Caco-2 (cell line): ENCODE results near the gene BLTP2. TPM values are rescaled to one million over a fixed set of nuclear protein-coding genes. Genes with fewer than 3 reads are reported as not detected.

Experiments used
- BruUV-seq: library from RNA; stranded (reverse); fragments of 400-500 nt; replicated peaks from 2 replicates; lab custom pipeline; 2021; lab: Mats Ljungman, UMichigan
- CTCF ChIA-PET: fragments of 300-600 bp; sonication (Branson Sonifier 250); formaldehyde crosslinking; loops from one replicate; lab custom pipeline; 2022; ENCODE audit warnings: antibody characterized with exemption; lab: Charles Lee
- POLR2A ChIA-PET: fragments of 300-600 bp; sonication (Branson Sonifier 250); formaldehyde crosslinking; loops from one replicate; lab custom pipeline; 2022; ENCODE audit warnings: antibody characterized with exemption; lab: Charles Lee
- DNase-seq, 2 experiments: peaks; one replicate each; pipeline versions ENCODE4 v3.0.0 to v3.0.0-alpha.2; 2020 to 2022
- H3K27me3 ChIP-seq: replicated peaks from 2 replicates; pipeline ENCODE4 v1.6.0; 2011; ENCODE audit warnings: low read length; ENCODE audit not compliant: control insufficient read depth, insufficient read depth
- H3K36me3 ChIP-seq: 2 replicates; pipeline ENCODE4 v1.5.1; 2011; ENCODE audit warnings: low read length; ENCODE audit not compliant: control insufficient read depth, insufficient read depth
- H3K4me1 ChIP-seq: fragments of 250-450 bp; sonication (Bioruptor Pico); 2 replicates; pipeline ENCODE4 v1.5.1; 2020; ENCODE audit warnings: mild to moderate bottlenecking
- H3K4me3 ChIP-seq: 2 replicates; pipeline ENCODE4 v1.5.1; 2011; ENCODE audit warnings: low read depth, mild to moderate bottlenecking, control low read depth, low read length
- H3K9me3 ChIP-seq: fragments of 250-450 bp; sonication (Bioruptor Pico); 2 replicates; pipeline ENCODE4 v1.5.1; 2020; ENCODE audit warnings: mild to moderate bottlenecking, moderate library complexity
- H3K27ac Mint-ChIP-seq: one replicate; pipeline ENCODE4 v1.8.0; 2022; ENCODE audit warnings: mixed read lengths; ENCODE audit not compliant: unreplicated experiment
- H3K27me3 Mint-ChIP-seq: one replicate; pipeline ENCODE4 v1.8.0; 2022; ENCODE audit warnings: mixed read lengths; ENCODE audit not compliant: insufficient read depth, unreplicated experiment
- H3K36me3 Mint-ChIP-seq: one replicate; pipeline ENCODE4 v1.8.0; 2022; ENCODE audit warnings: mild to moderate bottlenecking, mixed read lengths; ENCODE audit not compliant: insufficient read depth, unreplicated experiment
- H3K4me1 Mint-ChIP-seq: one replicate; pipeline ENCODE4 v1.8.0; 2022; ENCODE audit warnings: low read depth, mixed read lengths; ENCODE audit not compliant: unreplicated experiment
- H3K4me3 Mint-ChIP-seq: one replicate; pipeline ENCODE4 v1.8.0; 2022; ENCODE audit warnings: mild to moderate bottlenecking, moderate library complexity, mixed read lengths; ENCODE audit not compliant: unreplicated experiment
- H3K9me3 Mint-ChIP-seq: one replicate; pipeline ENCODE4 v1.8.0; 2022; ENCODE audit warnings: mixed read lengths; ENCODE audit not compliant: unreplicated experiment
- CTCF ChIP-seq, 2 experiments: fragments of 200-600 bp in 1 of 2; IDR thresholded peaks; 1 replicate in 1 of 2; 2 replicates in 1 of 2; pipeline versions ENCODE4 v1.5.1 to v1.8.0; 2011 to 2022; ENCODE audit warnings: antibody characterized with exemption in 1 of 2, control low read depth in 1 of 2, inconsistent platforms in 1 of 2, low read depth in 1 of 2, low read length in 1 of 2, mild to moderate bottlenecking in 1 of 2, moderate library complexity in 1 of 2; ENCODE audit not compliant: insufficient read depth in 1 of 2, severe bottlenecking in 1 of 2, unreplicated experiment in 1 of 2
- intact Hi-C: fragments of 100-400 bp; cut with micrococcal nuclease; formaldehyde crosslinking; loops from one replicate; pipeline ENCODE4 v1.10.0; 2022; ENCODE audit not compliant: unreplicated experiment
- total RNA-seq: library from RNA; stranded (reverse); gene quantifications from 2 replicates; pipeline ENCODE4 v1.2.3, GENCODE V29; 2022

BLTP2 gene
- total RNA-seq, 1 experiment from 2014 or later, result 154 TPM

GRCh38 chr17:28657756-28658155 lies 12.8 kb upstream of the BLTP2 start:
- H3K36me3 ChIP-seq, result peaks cover 2% of the 10 kb centered on the region; the same call in 1 of the 2 replicates
- peaks cover 10% of the 10 kb centered on the region; the same call in 1 of the 2 replicates for H3K4me1 ChIP-seq
- H3K4me3 ChIP-seq, result no peak overlapping the region
- peaks cover 78% of the 10 kb centered on the region for H3K36me3 Mint-ChIP-seq
- H3K27me3 ChIP-seq, result no peaks in the 10 kb centered on the region
- POLR2A ChIA-PET, result interaction anchor here (0.7 kb wide), 1 partner anchor 14 kb away, joined by 4 read pairs; no protein-coding TSS in a partner anchor
- no peak overlapping the region for H3K27ac Mint-ChIP-seq
- no peak overlapping the region for H3K4me3 Mint-ChIP-seq
- CTCF ChIA-PET, result no interaction called here
- no peaks in the 10 kb centered on the region for H3K27me3 Mint-ChIP-seq
- H3K9me3 ChIP-seq, result no peaks in the 10 kb centered on the region
- peaks cover 8% of the 10 kb centered on the region for H3K4me1 Mint-ChIP-seq
- no peak for DNase-seq
- no peaks in the 10 kb centered on the region for H3K9me3 Mint-ChIP-seq
- no peak for TF ChIP-seq CTCF (IDR thresholded peaks at IDR 0.05; ENCODE audit: insufficient read depth in 1 of 2, low read depth in 1 of 2, low read length in 1 of 2, severe bottlenecking in 1 of 2, unreplicated experiment in 1 of 2)
- intact Hi-C loops, result no loop called here
- BruUV-seq, result no TSS peak

GRCh38 chr17:28655160-28655559 lies 10.2 kb upstream of the BLTP2 start:
- no TSS peak for BruUV-seq
- H3K4me1 ChIP-seq, result no peaks in the 10 kb centered on the region; the same call in 1 of the 2 replicates
- H3K36me3 Mint-ChIP-seq, result peaks cover 59% of the 10 kb centered on the region
- H3K4me1 Mint-ChIP-seq, result no peaks in the 10 kb centered on the region
- H3K27me3 ChIP-seq, result no peaks in the 10 kb centered on the region
- no peak for TF ChIP-seq CTCF (IDR thresholded peaks at IDR 0.05; ENCODE audit: insufficient read depth in 1 of 2, low read depth in 1 of 2, low read length in 1 of 2, severe bottlenecking in 1 of 2, unreplicated experiment in 1 of 2)
- ChIA-PET POLR2A (no interaction called here), CTCF (no interaction called here)
- no peak overlapping the region for H3K4me3 ChIP-seq
- H3K36me3 ChIP-seq, result peaks cover 2% of the 10 kb centered on the region; the same call in 1 of the 2 replicates
- H3K27me3 Mint-ChIP-seq, result no peaks in the 10 kb centered on the region
- intact Hi-C loops, result no loop called here
- peak in 1 of 2 experiments; percentile 24 for DNase-seq
- H3K4me3 Mint-ChIP-seq, result no peak overlapping the region
- no peak overlapping the region for H3K27ac Mint-ChIP-seq
- H3K9me3 Mint-ChIP-seq, result no peaks in the 10 kb centered on the region
- H3K9me3 ChIP-seq, result no peaks in the 10 kb centered on the region

GRCh38 chr17:28648698-28649097 lies 3.7 kb upstream of the BLTP2 start:
- H3K9me3 ChIP-seq, result no peaks in the 10 kb centered on the region
- no peaks in the 10 kb centered on the region for H3K36me3 ChIP-seq
- H3K4me1 Mint-ChIP-seq, result peaks cover 16% of the 10 kb centered on the region
- intact Hi-C loops, result loop anchor here (10.0 kb wide), 1 partner anchor 54 kb away; the partner anchor contains the start of gene SPAG5
- peaks cover 54% of the 10 kb centered on the region for H3K36me3 Mint-ChIP-seq
- no peaks in the 10 kb centered on the region for H3K27me3 ChIP-seq
- H3K27ac Mint-ChIP-seq, result no peak overlapping the region
- H3K4me3 Mint-ChIP-seq, result no peak overlapping the region
- peaks cover 18% of the 10 kb centered on the region for H3K4me1 ChIP-seq
- BruUV-seq, result TSS peak; percentile 16
- no peak for TF ChIP-seq CTCF (IDR thresholded peaks at IDR 0.05; ENCODE audit: insufficient read depth in 1 of 2, low read depth in 1 of 2, low read length in 1 of 2, severe bottlenecking in 1 of 2, unreplicated experiment in 1 of 2)
- no peaks in the 10 kb centered on the region for H3K9me3 Mint-ChIP-seq
- ChIA-PET CTCF (no interaction called here), POLR2A (no interaction called here)
- H3K4me3 ChIP-seq, result no peak overlapping the region
- DNase-seq, result no peak
- H3K27me3 Mint-ChIP-seq, result no peaks in the 10 kb centered on the region
